Bone marrow (tissue), 2 donors: Measurements from ENCODE around the gene PDZRN3.
"Not testable (repeated sequence)": the region's sequence is repeated elsewhere in the genome, so short reads cannot be mapped to it uniquely, and the experiment has no call there.

Source experiments
- DNase-seq, 2 donors: peaks; one replicate each; lab custom pipeline; 2025; lab: John Stamatoyannopoulos, UW

Gene PDZRN3

GRCh38 chr3:73586628-73587027 lies 38.1 kb downstream of the PDZRN3 start:
- no peak for DNase-seq

- DNase-seq = no peak
Observed at GRCh38 chr3:73586190-73586589, 38.6 kb downstream of the PDZRN3 start.

- no peak for DNase-seq
Observed at GRCh38 chr3:73584873-73585272, 39.9 kb downstream of the PDZRN3 start.

GRCh38 chr3:73582535-73582934 lies 42.2 kb downstream of the PDZRN3 start:
- no peak for DNase-seq

- no peak for DNase-seq
Observed at GRCh38 chr3:73581134-73581846, 43.5 kb downstream of the PDZRN3 start.

- no peak for DNase-seq
Observed at GRCh38 chr3:73580343-73580742, 44.4 kb downstream of the PDZRN3 start.

GRCh38 chr3:73577704-73578103 lies 47.0 kb downstream of the PDZRN3 start:
- no peak for DNase-seq

GRCh38 chr3:73576999-73577461 lies 47.7 kb downstream of the PDZRN3 start:
- no peak for DNase-seq

GRCh38 chr3:73575953-73576352 lies 48.8 kb downstream of the PDZRN3 start:
- DNase-seq = no peak

GRCh38 chr3:73575519-73575918 lies 49.2 kb downstream of the PDZRN3 start:
- DNase-seq = no peak

- DNase-seq = no peak
Observed at GRCh38 chr3:73573204-73573603, 51.5 kb downstream of the PDZRN3 start.

- DNase-seq = no peak
Observed at GRCh38 chr3:73572368-73572767, 52.4 kb downstream of the PDZRN3 start.

GRCh38 chr3:73571238-73571794 lies 53.4 kb downstream of the PDZRN3 start:
- DNase-seq = no peak

- no peak for DNase-seq
Observed at GRCh38 chr3:73569246-73569760, 55.4 kb downstream of the PDZRN3 start.

- DNase-seq = no peak
Observed at GRCh38 chr3:73568371-73568862, 56.3 kb downstream of the PDZRN3 start.

GRCh38 chr3:73565374-73565773 lies 59.4 kb downstream of the PDZRN3 start:
- not testable (repeated sequence) for DNase-seq

- DNase-seq = no peak
Observed at GRCh38 chr3:73563896-73564582, 60.7 kb downstream of the PDZRN3 start.

- DNase-seq = no peak
Observed at GRCh38 chr3:73561494-73561893, 63.2 kb downstream of the PDZRN3 start.

- no peak for DNase-seq
Observed at GRCh38 chr3:73559749-73560148, 65.0 kb downstream of the PDZRN3 start.

- DNase-seq = no peak
Observed at GRCh38 chr3:73558727-73559075, 66.0 kb downstream of the PDZRN3 start.

GRCh38 chr3:73557986-73558726 lies 66.6 kb downstream of the PDZRN3 start:
- DNase-seq = no peak
